Stimulated activated naive CD8-positive, alpha-beta T cell treated with anti-CD3 and anti-CD28 coated beads, Interleukin-15, Interleukin-2, amounts not matched to agents 100 ng/mL and 50 ng/mL, for 24 hours (primary cell): ENCODE data around the gene MMP24OS.
A peak's percentile ranks its signal among the peaks of the same experiment; 100 is the strongest.
"Not testable (repeated sequence)": the region's sequence is repeated elsewhere in the genome, so short reads cannot be mapped to it uniquely, and the experiment has no call there.

Experiments
- H3K27ac Mint-ChIP-seq: one replicate; pipeline ENCODE4 v1.8.0; 2021; ENCODE audit warnings: mild to moderate bottlenecking, mixed read lengths
- H3K27me3 Mint-ChIP-seq: one replicate; pipeline ENCODE4 v1.8.0; 2021; ENCODE audit warnings: mixed read lengths
- H3K36me3 Mint-ChIP-seq: one replicate; pipeline ENCODE4 v1.8.0; 2021; ENCODE audit warnings: low read depth, mixed read lengths
- H3K4me1 Mint-ChIP-seq: one replicate; pipeline ENCODE4 v1.8.0; 2021; ENCODE audit warnings: low read depth, mixed read lengths
- H3K4me3 Mint-ChIP-seq: one replicate; pipeline ENCODE4 v1.8.0; 2021; ENCODE audit warnings: mild to moderate bottlenecking, mixed read lengths
- H3K9me3 Mint-ChIP-seq: one replicate; pipeline ENCODE4 v1.8.0; 2021; ENCODE audit warnings: mixed read lengths

Gene MMP24OS

DNA sequence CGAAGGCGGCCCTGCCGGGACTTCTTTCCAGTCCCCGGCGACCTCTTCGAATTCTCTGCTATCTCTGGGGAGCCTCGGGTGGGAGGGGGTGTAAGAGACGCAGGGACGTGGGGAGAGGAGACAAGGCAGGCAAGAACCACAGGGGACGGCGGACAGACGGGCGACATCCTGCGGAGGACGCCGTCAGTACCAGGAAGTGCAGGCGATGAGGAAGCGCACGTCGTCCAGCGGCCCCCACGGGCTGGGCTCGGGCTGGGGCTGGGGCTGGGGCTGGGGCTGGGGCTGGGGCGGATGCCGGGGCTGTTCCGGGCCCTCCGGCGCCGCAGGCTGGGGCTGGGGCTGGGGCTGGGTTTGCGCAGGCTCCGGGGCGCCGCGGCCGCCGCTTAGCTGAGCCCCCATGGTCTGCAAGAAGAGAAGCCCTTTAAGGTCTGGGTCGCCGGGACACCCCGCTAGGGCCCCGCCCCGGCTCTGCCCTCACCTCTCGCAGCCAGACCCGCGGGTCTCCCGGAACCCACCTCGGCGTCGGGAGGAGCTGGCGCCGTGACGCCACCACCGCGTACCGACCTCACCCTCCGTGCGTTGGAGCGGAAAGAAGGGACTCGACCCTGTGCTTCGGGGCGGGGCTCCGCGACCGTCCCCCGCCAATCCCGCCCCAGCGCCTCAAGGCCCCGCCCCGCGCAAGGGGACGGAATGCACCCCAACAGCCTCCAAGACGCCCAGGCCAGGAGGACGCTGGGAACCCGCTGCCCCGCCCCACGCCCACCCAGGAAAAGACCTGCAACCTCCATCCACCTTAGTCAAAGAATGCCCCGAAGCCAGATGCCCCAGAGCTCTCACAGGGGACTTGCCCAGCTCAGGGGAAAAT is at the start of gene MMP24OS:
TSS of gene MMP24OS (minus strand) at position 592 of the 865 bp plus-strand sequence. CDS start at position 399, 193 bp downstream.
- H3K9me3 Mint-ChIP-seq, result no peaks in the 10 kb centered on the region
- H3K4me1 Mint-ChIP-seq, result peaks cover 21% of the 10 kb centered on the region
- peaks cover 42% of the 10 kb centered on the region for H3K36me3 Mint-ChIP-seq
- H3K27me3 Mint-ChIP-seq, result no peaks in the 10 kb centered on the region
- peak within 1 kb of the TSS; percentile 98 for H3K4me3 Mint-ChIP-seq
- H3K27ac Mint-ChIP-seq, result peak within 1 kb of the TSS; percentile 98

DNA sequence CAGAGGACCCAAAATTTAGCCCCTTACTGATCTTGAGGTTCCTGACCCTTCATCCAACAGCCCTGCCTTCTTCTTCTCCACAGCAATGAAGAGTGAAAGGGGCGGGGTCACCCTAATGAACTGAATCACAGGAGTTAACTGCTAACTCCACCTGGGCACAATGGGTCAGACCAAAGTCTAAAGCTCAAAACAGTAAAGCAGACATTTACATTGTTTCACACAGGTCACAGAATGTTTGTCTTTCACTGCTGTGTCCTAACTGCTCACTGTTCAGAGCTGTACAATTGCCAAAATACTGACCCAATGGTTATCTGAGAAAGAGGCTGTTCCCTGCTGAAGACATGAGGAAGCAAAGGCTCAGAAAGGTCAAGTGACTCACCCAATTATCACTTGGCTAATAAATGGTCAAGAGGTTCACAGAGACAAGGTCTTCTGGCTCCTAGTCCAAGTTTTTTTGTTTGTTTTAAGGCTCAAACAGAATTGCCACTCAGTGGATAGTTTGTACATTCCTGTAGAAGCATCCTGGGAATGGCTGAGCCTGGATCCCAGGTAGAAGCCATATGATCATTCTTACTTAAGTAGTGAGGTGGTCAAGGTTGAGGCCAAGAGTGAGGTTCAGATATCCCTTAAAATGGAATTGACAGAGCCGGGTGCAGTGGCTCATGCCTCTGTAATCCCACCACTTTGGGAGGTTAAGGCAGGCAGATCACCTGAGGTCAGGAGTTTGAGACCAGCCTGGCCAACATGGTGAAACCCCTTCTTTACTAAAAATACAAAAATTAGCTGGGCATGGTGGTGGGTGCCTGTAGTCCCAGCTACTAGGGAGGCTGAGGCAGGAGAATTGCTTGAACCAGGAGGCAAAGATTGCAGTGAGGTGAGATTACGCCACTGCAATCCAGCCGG is 49.4 kb upstream of the MMP24OS start:
- Mint-ChIP-seq H3K4me1 (peaks cover 67% of the 10 kb centered on the region), H3K27me3 (no peaks in the 10 kb centered on the region), H3K4me3 (peak overlapping the region; percentile 46), H3K27ac (peak overlapping the region; percentile 86), H3K9me3 (no peaks in the 10 kb centered on the region), H3K36me3 (peaks cover 11% of the 10 kb centered on the region)

DNA sequence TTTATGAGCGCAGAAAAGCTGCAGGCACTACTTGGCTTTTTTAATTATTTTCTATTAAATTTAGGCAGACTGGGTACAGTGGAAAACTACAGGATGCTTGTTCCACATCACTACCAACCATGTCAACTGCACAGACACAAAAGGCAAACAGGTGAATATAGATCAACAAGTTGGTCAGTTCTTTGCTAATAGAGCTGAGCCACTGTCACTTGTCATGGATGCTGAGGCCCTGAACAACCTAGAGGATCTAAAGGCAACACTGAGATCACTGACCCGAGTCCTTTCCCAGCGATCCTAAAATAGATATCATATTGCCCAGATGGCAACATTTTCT is 48.8 kb upstream of the MMP24OS start:
- Mint-ChIP-seq H3K36me3 (peaks cover 11% of the 10 kb centered on the region), H3K9me3 (no peaks in the 10 kb centered on the region), H3K4me1 (peaks cover 67% of the 10 kb centered on the region), H3K4me3 (no peak overlapping the region), H3K27ac (peak overlapping the region; percentile 45), H3K27me3 (no peaks in the 10 kb centered on the region)

DNA sequence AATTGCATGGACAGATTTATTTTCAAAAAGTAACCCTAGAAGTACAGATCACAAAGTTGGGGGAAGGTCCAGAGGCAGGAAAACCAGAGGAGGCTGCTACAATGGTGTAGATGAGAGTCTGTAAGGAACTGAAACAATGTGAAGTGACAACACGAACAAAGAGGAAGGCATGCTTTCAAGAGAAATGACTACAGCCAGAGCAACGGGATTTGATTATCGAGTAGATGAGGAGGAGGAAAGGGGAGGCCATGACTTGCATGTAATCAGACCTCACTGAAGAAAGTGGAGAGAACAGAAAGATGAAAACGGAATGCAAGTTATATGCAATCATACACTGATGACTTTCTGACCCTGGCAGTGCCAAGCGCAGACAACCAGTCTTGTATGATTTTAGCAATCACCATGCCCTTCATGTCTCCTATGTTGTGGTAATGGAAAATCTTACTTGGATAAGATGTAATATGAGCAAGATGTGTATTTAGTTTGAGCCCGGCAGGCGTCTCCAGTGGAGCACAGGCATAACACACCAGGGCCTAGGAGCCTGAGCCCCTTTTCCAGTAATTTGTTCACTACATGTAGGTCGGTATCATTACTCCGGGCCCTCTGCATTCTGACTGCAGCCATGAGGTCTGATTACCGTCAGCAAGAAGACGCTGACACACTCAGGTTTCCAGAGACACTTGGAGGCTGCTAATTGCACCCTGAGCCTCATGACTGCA is 48.3 kb upstream of the MMP24OS start:
- Mint-ChIP-seq H3K4me1 (peaks cover 62% of the 10 kb centered on the region), H3K4me3 (no peak overlapping the region), H3K9me3 (no peaks in the 10 kb centered on the region), H3K27me3 (no peaks in the 10 kb centered on the region), H3K27ac (peak overlapping the region; percentile 45), H3K36me3 (peaks cover 11% of the 10 kb centered on the region)

DNA sequence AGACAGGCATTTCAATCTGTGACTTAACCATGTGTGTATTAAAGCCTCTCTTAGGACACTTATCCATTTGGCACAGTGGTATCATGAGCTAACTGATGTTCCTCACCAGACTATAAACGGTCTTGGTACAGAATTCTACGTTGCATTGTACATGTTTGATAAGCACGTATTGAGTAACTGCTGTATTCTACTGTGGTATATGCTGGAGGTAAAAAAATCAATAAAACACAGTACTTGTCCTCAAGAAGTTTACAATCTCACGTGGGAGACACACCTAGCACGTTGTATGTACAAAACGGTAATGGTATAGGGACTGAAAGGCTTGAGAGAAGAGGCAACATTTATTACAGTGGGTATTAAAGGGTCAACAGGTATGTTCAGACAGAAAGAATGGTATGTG is 47.5 kb upstream of the MMP24OS start:
- H3K36me3 Mint-ChIP-seq, result peaks cover 18% of the 10 kb centered on the region
- peaks cover 58% of the 10 kb centered on the region for H3K4me1 Mint-ChIP-seq
- H3K4me3 Mint-ChIP-seq, result no peak overlapping the region
- H3K27me3 Mint-ChIP-seq, result no peaks in the 10 kb centered on the region
- no peak overlapping the region for H3K27ac Mint-ChIP-seq
- no peaks in the 10 kb centered on the region for H3K9me3 Mint-ChIP-seq

DNA sequence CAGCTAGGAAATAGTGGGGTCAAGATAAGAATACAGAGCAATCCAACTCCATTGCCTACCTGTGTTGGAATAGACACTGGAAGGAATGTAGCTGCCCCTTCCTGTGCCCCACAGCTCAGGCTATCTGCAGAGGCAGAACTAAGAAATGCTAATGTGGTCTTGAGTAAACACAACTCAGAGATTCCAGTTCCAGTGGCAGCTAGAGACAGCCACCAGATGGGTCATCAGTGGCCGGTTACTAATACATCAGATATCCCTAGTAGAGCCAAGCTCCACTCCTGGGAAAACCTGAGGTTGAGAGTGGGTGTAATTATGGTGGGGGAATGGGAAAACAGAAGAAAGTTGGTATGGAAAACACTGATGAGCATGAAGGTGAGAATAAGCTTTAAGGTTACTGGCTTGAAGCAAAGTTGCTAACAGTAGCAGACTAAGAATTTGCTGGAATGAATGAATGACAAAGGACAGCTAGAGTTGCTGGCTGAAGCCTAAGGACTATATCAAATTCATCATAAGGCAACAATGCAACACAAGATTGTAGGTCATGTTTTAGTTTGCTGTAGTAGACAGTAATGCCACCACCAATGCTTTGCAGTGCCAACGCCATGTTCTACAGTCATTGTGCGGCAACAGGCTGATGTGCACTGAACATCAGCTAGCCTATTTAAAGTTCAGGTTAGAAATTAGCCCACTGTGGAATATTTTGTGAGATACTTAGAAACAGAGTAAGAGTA is 42.6 kb upstream of the MMP24OS start:
- Mint-ChIP-seq H3K36me3 (peaks cover 15% of the 10 kb centered on the region), H3K27me3 (no peaks in the 10 kb centered on the region), H3K9me3 (no peaks in the 10 kb centered on the region), H3K4me3 (no peak overlapping the region), H3K27ac (no peak overlapping the region), H3K4me1 (peaks cover 31% of the 10 kb centered on the region)

DNA sequence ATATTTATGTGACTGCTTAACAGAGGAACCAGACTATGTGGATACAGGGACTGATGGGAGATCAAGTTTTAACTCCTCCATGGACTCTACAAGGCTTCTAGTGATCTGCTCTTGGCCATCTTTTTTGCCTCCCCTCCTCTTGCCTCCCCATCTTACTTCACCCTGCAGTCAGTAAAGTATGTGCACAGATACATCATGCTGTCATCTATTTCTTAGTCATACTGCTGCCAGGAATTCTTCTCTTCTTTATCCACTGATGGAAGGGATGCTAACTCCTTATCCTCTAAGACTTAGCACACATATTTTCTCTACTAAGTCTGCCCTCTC is 41.9 kb upstream of the MMP24OS start:
- Mint-ChIP-seq H3K9me3 (no peaks in the 10 kb centered on the region), H3K4me3 (no peak overlapping the region), H3K27me3 (no peaks in the 10 kb centered on the region), H3K4me1 (peaks cover 36% of the 10 kb centered on the region), H3K36me3 (peaks cover 10% of the 10 kb centered on the region), H3K27ac (no peak overlapping the region)

DNA sequence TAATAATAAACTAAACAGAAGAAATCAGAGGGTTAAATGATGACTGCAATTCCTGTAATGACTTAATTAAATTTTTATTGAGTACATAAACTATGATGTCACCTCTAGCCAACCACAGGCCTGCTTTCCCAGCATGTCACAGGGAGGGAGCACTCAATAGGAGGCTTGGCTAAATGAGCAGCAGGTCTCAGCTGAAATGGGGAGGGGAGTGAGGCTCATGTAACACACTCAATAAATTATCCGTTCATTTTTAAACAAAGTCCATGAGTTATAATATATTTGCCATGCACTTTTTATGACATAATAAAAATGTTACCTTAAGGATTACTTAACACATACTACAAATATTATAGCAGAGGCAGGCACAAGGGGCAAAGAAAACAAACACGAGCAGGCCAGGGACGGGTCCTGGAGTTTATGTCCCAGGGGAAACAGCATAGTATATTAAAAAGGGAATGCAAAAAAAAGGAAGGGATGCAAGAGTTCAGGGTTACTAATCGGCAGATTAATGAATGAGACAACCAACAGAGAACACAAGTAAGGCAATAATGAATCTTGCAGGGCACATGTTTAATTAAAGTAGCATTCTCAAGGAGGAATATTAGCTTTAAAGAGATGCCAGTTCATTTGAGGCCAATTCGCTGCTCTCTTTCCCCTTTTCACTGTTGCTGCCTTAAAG is 41.4 kb upstream of the MMP24OS start:
- H3K4me1 Mint-ChIP-seq, result peaks cover 41% of the 10 kb centered on the region
- no peaks in the 10 kb centered on the region for H3K9me3 Mint-ChIP-seq
- H3K27ac Mint-ChIP-seq, result no peak overlapping the region
- H3K36me3 Mint-ChIP-seq, result peaks cover 9% of the 10 kb centered on the region
- no peak overlapping the region for H3K4me3 Mint-ChIP-seq
- no peaks in the 10 kb centered on the region for H3K27me3 Mint-ChIP-seq

DNA sequence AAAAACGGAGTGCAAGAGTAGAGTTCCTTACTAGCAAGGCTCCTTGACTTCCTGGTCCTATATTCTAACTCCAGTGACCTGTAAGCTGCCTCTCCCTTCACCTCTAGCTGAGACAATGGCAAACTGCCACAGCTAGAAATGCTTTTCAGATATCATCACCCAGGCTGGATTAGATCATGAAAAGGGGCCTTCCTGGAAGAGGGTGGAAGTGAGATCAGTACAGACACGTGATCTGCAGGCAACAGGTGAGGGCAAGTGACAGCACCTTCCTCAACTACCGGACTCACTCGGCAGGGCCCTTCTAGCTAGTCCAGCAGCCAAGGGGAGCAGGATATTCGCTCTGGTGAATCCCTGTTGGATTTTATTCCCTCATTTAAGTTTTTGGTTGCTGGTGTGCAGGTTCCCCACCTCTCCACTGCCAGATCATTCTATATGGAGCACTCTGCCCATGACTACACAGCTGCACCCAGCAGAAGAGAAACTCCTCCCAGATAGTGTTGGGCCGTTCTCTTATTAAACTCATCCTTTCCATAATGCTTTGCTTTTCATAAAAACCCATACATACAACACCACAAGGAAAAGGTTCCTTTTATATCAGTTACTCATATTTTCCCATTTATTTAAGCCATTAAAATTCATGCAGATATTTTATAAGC is 40.7 kb upstream of the MMP24OS start:
- peaks cover 42% of the 10 kb centered on the region for H3K4me1 Mint-ChIP-seq
- H3K4me3 Mint-ChIP-seq, result no peak overlapping the region
- H3K27me3 Mint-ChIP-seq, result no peaks in the 10 kb centered on the region
- peak overlapping the region; percentile 3 for H3K27ac Mint-ChIP-seq
- H3K9me3 Mint-ChIP-seq, result no peaks in the 10 kb centered on the region
- H3K36me3 Mint-ChIP-seq, result peaks cover 12% of the 10 kb centered on the region

DNA sequence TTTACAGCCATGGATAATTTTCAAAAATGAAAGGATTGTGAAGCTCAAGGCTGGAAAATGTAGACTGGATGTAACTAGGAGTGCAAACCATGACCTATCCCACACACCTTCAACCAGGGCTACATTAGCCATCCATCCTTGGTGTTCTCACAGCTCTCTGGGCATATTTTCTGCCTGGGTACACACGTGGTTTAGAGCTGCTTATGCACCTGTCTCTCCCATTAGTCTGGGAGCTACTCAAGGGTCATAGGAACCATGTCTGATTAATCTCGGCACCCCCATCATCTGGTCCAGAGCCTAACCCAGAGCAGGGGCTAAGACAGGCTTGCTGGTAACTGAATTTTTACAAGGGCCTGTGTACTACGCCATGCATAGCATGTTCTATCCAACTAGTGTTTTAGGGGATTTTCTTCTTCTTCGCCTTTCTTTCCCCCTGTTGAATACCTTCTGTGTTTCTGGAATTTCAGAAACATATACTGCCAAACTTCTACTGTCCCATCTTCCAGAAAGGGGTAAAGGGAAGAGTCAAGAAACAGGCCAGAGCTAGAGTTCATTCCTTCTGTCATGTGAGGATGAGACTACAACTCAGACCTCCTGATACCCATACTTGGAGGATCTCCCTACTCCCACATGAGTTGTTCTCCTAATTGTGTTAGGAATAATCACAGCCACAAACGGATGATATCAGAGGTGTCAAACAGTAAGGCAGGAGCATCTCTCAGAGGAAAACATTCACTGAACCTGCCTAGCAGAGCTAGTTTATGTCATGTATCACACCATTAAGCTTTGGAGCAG is 39.7 kb upstream of the MMP24OS start:
- Mint-ChIP-seq H3K36me3 (peaks cover 19% of the 10 kb centered on the region), H3K4me3 (no peak overlapping the region), H3K27ac (no peak overlapping the region), H3K9me3 (no peaks in the 10 kb centered on the region), H3K27me3 (no peaks in the 10 kb centered on the region), H3K4me1 (peaks cover 36% of the 10 kb centered on the region)

DNA sequence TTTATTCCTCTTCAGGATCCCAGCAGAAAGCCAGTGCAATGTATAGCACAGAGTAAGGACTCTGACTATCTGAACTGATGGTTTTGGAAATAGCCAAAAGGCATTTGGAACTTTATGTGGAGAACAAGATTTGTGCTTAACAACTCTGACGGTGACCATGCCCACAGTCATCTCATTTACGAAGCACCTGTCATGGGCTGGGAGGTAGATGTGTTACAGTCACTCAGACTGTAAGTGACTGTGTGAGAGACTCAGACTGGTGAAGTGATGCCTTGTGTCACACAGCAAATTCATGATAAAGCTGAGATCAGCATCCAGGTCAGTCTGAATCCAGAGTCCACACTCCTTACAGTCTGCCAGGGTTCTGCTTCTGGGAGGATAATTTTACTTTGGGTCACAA is 38.2 kb upstream of the MMP24OS start:
- Mint-ChIP-seq H3K27me3 (no peaks in the 10 kb centered on the region), H3K36me3 (peaks cover 24% of the 10 kb centered on the region), H3K9me3 (no peaks in the 10 kb centered on the region), H3K27ac (no peak overlapping the region), H3K4me3 (no peak overlapping the region), H3K4me1 (peaks cover 50% of the 10 kb centered on the region)

DNA sequence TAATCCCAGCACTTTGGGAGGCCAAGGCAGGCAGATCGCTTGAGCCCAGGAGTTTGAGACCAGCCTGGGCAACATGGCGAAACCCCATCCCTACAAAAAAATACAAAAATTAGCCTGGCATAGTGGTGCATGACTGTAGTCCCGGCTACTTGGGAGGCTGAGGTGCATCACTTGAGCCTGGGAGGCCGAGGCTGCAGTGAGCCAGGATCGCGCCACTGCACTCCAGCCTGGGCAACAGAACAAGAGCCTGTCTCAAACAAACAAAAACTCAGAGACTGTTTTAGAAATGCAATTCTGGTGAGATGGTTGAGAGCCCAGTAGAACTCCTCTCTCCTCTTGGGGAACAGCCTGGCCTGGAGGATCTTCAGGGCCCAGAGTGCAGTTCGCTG is 37.7 kb upstream of the MMP24OS start:
- Mint-ChIP-seq H3K4me1 (peaks cover 50% of the 10 kb centered on the region), H3K36me3 (peaks cover 22% of the 10 kb centered on the region), H3K27ac (peak overlapping the region; percentile 76)
- not testable (repeated sequence) for H3K9me3 Mint-ChIP-seq, H3K4me3 Mint-ChIP-seq, H3K27me3 Mint-ChIP-seq
